GM18858 (cell line): ENCODE measurements around the gene TXNDC11.

ENCODE experiments used
- ATAC-seq: cut with Tn5 transposase; IDR thresholded peaks from one replicate; pipeline ENCODE4 v1.9.1; 2021; ENCODE audit not compliant: unreplicated experiment

Gene TXNDC11

DNA sequence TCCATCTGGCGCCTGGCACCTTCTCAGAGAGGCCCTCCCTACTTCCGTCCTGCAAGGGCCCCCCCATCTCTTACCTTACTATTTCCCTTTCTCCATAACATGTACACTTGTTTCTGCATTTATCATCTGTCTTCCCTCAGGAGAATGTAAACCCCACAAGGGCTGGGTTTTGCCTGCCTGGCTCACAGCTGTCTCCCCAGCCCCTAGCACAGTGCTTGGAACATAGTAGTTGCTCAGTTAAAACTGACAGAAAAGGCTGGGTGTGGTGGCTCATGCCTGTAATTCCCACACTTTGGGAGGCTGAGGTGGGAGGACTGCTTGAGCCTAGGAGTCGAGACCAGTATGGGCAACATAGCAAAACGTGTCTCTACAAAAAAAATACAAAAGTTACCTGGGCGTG is 80.1 kb downstream of the TXNDC11 start:
- ATAC-seq = no peak

DNA sequence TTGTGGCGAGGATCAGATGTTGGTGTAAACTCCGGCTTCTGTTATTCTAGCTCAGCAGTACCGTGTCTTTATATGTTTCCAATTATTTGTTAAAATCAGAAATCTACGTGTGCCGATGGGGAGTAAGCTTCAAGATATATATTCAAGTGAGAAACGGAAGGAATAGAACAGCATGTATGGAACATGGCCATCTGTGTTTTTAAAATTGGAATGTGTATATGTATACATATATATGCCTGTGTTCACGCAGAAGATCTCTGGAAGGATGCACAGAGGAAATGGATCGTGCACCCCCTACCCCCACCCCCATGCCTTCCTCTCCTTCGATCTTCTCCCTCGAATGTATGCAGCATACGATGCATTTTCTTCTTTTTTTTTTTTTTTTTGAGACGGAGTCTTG is 82.1 kb downstream of the TXNDC11 start:
- no peak for ATAC-seq

DNA sequence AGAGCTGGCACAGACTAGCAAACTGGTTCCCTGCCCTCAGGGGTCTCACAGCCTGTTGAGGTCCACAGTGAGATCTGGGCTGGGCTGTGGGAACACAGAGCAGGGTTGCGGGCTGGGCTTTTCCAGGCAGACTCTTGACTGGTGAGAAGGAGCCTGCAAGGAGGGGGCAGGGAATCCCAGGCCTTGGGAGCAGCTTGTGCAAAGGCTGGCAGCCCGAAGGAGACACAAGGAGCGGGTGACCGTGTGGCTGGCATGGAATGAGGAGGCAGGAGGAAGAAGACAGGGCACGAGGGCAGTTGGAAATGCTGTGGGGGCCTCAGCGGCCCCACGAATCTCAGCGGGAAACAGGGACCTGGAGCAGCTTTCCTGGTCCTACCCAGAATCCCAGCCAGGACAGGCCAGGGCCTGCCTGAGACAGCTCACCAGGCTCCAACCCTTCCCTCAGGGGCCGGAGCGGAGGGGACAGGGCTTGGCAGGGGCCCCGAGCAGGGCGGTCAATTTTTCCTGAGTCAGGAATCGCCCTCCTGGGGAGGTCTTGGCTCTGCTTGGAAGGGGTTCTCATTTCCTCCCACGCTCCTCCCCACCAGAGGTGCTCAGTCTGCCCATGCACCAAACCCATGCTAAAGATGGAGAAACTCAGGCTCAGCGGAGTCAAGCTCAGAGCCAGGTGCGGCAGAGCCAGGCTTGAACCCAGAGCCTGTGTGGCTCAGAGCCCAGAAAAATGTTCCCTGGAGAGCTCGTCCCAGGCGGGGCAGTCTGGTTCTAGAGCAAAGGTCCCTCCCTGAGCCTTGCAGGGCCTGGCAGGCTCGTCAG is 83.6 kb downstream of the TXNDC11 start:
- ATAC-seq = no peak

DNA sequence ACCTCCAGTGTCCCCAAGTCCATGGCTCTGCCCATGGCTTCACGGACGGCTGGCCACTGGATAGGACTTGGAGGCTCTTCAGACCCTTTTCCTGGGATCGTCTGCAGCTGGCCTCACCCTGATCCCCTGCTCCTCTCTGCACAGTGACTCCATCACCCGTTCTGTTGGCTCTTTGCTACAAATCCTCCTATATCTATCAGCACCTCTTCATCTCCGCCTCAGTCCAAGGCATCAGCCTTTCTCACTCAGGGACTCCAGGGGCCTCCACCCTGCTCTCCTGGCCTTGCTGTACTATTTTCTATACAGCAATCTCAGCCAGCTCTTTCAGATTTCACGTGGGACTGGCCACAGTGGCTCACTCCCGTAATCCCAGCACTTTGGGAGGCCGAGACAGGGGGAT is 85.1 kb downstream of the TXNDC11 start:
- no peak for ATAC-seq

DNA sequence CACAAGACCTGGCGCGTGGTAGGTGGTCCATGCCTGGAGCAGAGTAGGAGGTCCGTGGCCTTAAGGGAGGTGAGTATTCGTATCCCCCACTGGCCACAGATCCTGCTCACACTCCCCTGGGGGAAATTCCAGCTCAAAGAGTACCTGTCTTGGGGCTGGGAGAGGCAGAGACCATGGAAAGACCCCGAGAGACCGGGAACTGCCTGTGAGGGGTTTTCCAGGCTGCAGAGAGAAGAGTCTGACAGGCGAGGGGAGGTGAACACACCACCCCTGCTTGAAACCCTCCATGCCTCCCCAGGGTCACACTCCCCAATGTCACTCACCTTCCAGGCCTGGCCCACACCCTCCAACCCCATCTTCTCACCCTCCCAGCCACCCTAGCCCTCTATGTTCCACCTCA is 87.0 kb downstream of the TXNDC11 start:
- no peak for ATAC-seq

DNA sequence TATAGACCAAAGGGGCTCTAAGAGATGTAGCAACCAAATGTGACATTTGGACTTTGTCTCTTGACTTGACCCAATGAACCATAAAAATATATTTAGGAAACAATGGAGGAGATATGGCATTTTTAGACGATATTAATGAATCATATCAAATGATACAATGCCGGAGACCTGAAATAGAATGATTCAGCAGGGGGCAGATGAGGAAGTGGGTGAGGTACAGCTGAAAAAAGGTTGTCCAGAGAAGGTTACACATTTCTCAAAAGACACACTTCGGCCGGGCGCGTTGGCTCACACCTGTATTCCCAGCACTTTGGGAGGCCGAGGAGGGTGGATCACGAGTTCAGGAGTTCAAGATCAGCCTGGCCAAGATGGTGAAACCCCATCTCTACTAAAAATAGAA is 90.9 kb downstream of the TXNDC11 start:
- no peak for ATAC-seq

DNA sequence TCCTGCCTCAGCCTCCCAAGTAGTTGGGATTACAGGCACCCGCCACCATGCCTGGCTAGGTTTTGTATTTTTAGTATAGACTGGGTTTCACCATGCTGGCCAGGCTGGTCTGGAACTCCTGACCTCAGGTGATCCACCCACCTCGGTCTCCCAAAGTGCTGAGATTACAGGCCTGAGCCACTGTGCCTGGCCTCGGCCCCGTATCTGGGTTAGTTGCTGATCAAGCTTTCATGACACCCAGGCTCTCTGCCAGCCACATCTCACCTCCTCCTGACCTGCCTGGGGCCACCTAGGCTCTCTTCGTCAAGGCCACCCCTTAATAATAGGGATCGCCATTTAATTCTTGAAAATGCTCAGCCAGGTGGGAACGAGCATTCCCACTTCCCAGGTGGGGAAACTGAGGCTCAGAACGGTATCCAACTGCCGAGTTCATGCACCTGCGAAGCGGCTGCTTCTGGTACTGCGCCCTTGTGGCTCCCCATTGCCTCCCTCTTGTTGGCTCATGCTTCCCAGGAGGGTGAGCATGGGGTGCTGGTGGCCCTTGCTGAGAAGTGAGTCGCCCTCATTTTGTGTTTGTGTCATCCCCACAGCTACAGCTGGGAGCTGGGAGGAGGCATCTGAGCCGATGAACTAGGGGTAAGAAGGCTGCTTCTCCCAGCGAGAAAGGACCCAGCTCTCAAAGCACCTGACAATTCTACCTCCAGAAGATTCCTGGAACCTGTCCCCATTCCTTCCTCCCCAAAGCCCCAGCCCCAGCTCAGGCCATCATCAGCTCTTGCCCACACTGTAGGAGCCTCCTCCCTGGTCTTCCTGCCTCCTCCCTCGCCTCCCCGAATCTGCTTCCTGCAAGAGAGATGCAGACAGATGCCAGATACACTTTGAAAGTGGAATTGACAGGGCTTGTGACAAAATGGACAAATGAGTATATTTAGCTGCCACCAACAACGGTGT is 91.7 kb downstream of the TXNDC11 start:
- no peak for ATAC-seq

DNA sequence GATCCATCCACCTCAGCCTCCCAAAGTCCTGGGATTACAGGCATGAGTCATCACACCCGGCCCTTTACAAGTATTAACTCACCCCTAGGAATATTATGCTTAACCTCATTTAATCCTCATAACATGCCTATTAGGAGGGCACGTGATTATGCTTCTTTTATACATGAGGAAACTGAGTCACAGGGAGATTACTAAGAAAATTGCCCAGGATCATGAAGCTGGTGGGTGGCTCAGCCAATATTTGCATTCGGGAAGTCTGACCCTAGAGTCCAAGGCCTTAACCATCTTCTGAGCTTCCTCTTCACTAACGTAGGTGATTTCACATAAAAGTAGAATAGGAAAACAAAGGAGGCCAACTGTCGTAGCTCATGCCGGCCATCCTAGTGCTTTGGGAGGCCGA is 93.4 kb downstream of the TXNDC11 start:
- no peak for ATAC-seq

DNA sequence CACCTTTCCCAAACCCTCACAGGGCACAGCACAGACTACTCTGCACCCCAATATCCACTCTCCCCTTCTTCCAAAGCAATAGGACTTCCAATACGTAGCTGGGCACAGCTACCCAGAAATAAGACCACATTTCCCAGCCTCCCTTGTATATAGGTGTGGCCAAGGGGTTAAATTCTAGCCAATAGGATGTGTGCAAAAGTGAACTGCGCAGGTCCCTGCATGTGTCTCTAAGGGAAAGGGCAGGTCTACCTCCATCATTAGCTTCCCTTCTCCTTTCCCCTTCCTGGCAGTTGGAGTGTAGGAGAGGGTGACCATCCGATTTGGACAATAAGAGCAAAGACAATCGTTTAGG is 99.9 kb downstream of the TXNDC11 start:
- no peak for ATAC-seq

DNA sequence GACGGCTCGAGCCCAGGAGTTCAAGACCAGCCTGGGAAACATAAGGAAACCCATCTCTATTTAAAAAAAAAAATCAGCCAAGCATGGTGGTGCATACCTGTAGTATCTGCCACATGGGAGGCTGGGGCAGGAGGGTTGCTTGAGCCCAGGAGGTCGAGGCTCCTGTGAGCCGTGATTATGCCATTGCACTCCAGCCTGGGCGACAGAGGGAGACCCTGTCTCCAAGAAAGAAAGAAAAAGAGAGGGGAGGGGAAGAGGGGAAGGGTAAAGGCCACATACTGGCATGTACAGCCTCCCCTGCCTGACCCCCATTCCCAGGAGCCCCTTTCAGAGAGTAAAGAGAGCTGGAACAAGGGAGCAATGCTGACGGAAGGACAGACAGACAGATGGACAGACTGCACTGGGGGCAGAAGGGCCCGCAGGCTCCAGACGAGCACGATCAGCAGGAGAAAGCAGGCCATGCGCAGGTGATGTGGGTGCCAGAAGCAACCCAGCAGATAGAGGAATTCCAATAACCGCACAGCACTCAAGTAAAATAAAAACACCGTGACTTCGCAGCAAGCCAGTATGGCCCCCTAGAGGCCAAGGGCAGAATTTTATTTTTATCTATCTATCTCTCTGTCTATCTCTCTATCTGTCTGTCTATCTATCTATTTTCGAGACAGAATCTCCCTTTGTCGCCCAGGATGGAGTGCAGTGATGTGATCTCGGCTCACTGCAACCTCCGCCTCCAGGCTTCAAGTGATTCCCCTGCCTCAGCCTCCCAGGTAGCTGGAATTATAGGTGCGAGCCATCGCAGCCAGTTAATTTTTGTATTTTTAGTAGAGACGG is 101.5 kb downstream of the TXNDC11 start:
- no peak for ATAC-seq

DNA sequence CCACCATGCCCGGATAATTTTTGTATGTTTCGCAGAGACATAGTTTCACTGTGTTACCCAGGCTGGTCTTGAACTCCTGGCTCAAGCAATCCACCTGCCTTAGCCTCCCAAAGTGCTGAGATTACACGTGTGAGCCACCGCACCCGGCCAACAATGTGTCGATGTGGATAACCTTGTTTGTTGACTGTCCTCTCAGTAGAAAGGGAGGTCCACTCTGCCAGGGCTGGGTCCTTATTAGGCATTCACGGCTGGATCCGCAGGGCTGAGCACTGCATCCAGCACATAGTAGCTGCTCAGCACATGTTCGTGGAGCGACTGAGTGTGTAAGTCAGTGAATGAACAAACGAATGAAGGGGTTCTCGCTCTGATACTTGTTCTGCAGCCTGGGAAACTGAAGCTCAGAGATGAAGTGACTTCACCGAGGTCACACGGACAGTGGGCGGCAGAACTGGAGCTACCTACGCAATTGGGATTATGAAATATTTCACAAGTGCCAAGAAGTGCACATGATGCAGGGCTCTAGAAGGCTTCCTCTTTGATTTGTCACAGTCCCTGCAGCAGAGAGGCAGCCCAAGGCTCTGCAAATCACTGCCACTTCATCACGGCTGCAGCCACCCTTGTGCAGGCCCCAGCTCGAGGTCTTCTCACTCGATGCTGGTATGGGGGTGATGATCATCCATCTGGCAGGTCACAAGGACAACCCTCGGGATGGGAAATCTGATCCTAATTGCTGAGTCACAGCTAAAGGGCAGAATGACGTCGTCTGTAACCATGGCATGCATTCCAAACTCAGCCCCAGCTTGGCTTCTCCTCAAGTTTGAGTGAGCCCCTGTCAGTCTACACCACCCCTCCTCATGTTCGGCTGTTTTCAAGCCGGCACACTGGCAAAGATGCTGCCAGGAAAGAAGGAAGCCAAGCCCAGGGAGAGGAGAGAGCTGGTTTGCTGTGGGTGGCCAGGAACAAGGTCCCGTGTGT is 102.4 kb downstream of the TXNDC11 start:
- no peak for ATAC-seq

DNA sequence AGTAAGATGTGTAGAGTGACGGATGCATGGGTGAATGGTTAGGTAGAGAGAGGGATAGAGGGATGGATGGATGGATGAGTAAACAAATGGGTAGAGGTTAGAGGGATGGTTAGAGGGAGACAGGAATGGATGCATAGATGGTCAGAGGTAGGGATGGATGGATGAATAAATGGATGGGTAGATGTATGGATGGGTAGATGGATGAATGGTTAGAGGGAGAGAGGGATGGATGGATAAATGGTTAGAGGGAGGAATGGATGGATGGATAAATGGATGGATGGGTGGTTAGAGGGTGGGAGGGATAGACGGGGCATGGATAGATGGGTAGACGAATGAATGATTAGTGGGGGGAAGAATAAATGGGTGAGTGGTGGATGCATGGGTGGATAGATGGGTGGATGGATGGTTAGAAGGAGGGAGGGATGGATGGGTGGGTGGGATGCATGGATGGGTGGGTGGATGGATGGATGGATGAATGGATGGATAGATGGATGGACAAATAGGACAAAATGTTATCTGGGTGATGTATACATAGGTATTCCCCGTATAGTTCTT is 103.6 kb downstream of the TXNDC11 start:
- no peak for ATAC-seq

DNA sequence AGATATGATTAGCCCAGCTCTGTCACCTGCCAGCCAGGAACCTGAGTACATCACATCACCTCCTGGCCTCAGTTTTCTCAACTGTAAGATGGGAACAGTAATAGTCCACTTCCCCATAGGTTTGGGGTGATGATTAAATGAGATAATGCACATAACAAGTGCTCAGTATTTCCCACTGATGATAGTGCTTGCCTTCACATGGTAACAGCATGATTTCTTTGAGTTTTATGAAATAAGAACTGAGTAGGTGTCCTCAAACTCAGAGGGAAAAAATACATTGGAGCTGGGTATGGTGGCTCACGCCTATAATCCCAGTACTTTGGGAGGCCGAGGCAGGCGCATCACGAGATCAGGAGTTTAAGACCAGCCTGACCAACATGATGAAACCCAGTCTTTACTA is 104.5 kb downstream of the TXNDC11 start:
- ATAC-seq = no peak

DNA sequence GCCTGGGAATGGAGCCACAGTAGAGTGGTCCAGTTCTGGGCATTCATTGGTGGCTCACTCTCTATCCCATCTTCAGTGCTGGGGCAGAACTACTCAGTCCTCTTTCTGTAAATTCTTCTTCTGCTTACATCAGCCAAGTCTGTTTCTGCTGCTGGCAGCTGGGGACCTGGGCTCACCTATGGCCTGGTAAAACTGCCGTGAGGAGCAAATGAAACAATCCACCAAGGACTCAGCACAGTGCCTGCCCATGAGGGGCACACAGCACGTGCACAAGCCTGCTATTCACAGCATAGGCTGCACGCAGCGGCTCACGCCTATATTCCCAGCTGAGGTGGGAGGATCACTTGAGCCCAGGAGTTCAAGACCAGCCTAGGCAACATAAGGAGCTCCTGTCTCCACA is 105.3 kb downstream of the TXNDC11 start:
- ATAC-seq = no peak

DNA sequence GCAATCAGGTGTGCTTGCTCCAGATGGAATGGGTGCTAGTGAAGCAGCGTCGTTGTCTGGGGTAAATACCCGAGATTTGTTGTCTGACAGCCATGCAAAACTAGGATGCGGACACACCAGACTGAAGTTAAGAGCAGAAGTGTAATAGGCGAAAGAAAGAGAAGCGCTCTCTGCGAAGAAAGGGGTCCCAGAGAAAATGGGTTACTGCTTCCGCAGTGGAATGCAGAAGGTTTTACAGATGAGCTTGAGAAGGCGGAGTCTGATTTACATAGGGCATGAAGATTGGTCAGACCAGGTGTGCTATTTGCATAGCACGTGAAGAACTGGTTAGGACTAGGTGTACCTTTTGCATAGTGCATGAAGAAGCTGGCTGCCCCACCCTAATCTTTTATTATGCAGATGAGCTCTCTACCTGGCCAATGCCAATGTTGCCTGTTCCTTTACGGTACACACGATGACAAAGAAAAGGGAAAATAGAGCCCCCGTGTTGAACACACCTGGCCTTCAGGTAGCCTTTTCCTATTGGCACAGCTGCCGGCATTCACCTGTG is 106.4 kb downstream of the TXNDC11 start:
- ATAC-seq = no peak

DNA sequence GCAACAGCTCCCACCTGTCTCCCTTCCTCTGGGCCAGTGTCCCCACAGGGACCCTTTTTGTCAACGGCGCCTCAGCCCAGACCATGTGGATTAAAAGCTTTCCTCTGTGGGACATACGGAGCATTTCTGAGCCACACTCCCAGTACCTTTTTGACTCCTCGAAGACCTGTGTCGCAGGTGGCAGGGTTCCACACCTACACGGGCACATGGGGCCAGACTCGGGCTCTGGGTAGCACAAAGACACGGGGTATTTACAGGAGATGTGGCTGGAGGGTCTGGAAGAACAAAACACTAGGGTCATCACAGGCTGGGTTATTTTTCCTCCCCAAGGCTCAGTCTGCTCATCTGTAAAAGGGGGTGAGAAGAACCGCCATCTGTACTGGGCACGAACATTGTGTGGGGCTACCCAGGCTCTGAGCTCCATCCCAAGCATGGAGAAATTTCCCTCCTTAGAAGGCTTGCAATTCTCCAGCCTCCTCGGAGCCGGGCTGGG is 106.9 kb downstream of the TXNDC11 start:
- no peak for ATAC-seq

DNA sequence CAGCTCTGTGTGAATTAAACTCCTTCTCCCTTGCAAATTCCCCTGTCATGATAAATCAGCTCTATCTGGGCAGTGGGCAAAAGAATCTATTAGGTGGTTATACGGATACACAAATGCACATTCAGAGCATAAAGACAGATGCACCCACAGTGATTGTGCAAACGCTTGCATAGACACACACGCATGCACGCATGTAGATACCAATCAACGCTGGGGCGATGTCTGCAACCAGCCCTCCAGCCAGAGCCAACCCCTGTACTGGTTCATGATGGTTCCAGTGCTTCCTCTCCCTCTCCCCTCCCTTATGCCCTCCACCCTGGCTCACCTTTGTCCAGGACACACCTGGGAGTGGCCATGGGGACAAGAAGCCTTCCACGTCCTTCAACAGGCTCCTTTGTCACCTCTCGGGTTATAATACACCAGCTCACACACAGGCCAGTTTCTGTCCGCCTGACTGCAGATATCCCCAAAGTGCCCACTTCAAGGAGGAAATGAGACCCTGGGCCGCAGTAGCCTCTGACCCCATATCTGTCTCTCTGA is 107.5 kb downstream of the TXNDC11 start:
- ATAC-seq = no peak

DNA sequence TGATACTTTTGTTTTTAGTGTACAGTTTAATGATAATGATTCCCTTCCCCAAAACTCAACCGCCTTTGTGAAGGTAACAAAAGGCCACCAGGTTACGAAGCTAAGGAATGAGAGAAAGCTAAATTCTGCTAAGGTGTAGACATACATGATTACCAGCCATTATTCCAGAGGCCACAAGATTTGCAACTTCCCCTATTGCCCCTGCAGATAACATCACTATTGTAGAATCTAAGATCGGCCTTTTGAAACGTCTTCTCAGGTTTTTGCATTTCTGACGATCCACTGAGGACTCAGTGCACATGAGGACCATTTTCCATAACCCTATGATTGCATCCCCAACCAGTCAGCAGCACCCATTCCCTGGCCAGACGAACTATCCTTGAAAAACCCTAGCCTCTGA is 108.3 kb downstream of the TXNDC11 start:
- ATAC-seq = no peak

DNA sequence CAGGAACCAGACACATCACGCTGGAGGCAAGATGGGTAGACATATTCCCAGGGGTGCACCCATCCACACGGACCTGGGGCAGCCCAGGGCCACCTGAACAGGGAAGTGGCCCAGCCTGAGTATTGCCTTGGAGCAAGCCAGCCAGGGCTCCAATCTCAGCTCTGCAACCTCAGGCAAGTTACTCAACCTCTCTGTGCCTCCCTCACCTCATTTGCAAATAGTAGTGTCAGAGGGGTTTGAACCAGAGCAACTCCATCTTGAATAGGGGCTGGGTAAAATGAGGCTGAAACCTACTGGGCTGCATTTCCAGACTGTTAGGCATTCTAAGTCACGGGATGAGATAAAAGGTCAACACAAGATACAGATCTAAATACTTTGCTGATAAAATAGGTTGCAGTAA is 109.5 kb downstream of the TXNDC11 start:
- no peak for ATAC-seq
